ELR (cell line): ENCODE measurements around the gene CLCN2.

Experiments used
- DNase-seq: peaks from one replicate; pipeline ENCODE4 v3.0.0-alpha.2; 2015; ENCODE audit warnings: low read depth

CLCN2 gene

GRCh38 chr3:184325715-184326369 is 35.6 kb downstream of the CLCN2 start:
- DNase-seq: no peak

GRCh38 chr3:184325269-184325668 is 36.1 kb downstream of the CLCN2 start:
- DNase-seq: no peak

- DNase-seq: no peak
These were observed 37.7 kb downstream of the CLCN2 start for GRCh38 chr3:184323696-184324095.

GRCh38 chr3:184322731-184323487 is 38.5 kb downstream of the CLCN2 start:
- no peak for DNase-seq

GRCh38 chr3:184321666-184322065 is 39.7 kb downstream of the CLCN2 start:
- DNase-seq: no peak

- peak; percentile 98 for DNase-seq
These were observed 41.3 kb downstream of the CLCN2 start for GRCh38 chr3:184320104-184320445.

GRCh38 chr3:184317201-184317600 is 44.2 kb downstream of the CLCN2 start:
- no peak for DNase-seq

GRCh38 chr3:184316792-184317191 is 44.6 kb downstream of the CLCN2 start:
- DNase-seq: no peak

GRCh38 chr3:184315871-184316661 is 45.3 kb downstream of the CLCN2 start:
- peak; percentile 52 for DNase-seq

GRCh38 chr3:184315543-184315867 is 45.9 kb downstream of the CLCN2 start:
- no peak for DNase-seq

- DNase-seq: peak; percentile 72
These were observed 46.5 kb downstream of the CLCN2 start for GRCh38 chr3:184314700-184315542.

GRCh38 chr3:184314363-184314699 is 47.1 kb downstream of the CLCN2 start, which contains the start of gene EIF4G1:
EIF4G1 (plus strand) TSS chr3:184314606; CDS start chr3:184315797, 1,191 bp downstream.
- peak; percentile 92 for DNase-seq

GRCh38 chr3:184311633-184312032 is 49.8 kb downstream of the CLCN2 start:
- no peak for DNase-seq

GRCh38 chr3:184308744-184309143 is 52.7 kb downstream of the CLCN2 start:
- DNase-seq: peak; percentile 16

GRCh38 chr3:184307915-184308314 is 53.5 kb downstream of the CLCN2 start:
- DNase-seq: no peak

- no peak for DNase-seq
These were observed 54.9 kb downstream of the CLCN2 start for GRCh38 chr3:184306341-184306972.

- DNase-seq: peak; percentile 56
These were observed 55.8 kb downstream of the CLCN2 start for GRCh38 chr3:184305577-184305976.

- peak; percentile 95 for DNase-seq
These were observed 61.1 kb downstream of the CLCN2 start for GRCh38 chr3:184300378-184300720.

- peak; percentile 74 for DNase-seq
These were observed 61.7 kb downstream of the CLCN2 start for GRCh38 chr3:184299488-184300377.

GRCh38 chr3:184298759-184299487 is 62.5 kb downstream of the CLCN2 start, which contains the start of gene PSMD2:
PSMD2 (plus strand) TSS chr3:184299241; CDS start chr3:184299267, 26 bp downstream.
- peak; percentile 98 for DNase-seq
